GM12872 (cell line): ENCODE data around the gene FBF1.
A peak's percentile ranks its signal among the peaks of the same experiment; 100 is the strongest.

Experiments used
- TF ChIP-seq, protein P1 (sequence below): IDR thresholded peaks from 3 replicates; pipeline ENCODE4 v1.5.1; 2011; ENCODE audit warnings: low read depth, mild to moderate bottlenecking, low read length, moderate library complexity; ENCODE audit not compliant: insufficient read depth

FBF1 gene

GRCh38 chr17:75876190-75876937 lies 64.5 kb downstream of the FBF1 start:
- TF ChIP-seq, protein P1, sequence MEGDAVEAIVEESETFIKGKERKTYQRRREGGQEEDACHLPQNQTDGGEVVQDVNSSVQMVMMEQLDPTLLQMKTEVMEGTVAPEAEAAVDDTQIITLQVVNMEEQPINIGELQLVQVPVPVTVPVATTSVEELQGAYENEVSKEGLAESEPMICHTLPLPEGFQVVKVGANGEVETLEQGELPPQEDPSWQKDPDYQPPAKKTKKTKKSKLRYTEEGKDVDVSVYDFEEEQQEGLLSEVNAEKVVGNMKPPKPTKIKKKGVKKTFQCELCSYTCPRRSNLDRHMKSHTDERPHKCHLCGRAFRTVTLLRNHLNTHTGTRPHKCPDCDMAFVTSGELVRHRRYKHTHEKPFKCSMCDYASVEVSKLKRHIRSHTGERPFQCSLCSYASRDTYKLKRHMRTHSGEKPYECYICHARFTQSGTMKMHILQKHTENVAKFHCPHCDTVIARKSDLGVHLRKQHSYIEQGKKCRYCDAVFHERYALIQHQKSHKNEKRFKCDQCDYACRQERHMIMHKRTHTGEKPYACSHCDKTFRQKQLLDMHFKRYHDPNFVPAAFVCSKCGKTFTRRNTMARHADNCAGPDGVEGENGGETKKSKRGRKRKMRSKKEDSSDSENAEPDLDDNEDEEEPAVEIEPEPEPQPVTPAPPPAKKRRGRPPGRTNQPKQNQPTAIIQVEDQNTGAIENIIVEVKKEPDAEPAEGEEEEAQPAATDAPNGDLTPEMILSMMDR: peak; percentile 57

DNA sequence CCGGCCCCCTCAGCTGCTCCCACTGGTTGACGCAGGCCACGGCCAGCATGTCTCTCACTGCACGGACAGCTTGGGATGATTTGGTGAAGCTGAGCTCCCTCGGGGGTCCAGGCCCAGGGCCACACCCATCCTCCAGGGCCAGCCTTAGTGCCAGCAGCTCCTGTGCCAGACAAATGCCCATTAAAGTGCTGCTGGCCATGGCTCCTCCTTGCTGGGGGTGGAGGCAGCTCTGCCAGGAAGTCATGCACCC lies 65.0 kb downstream of the FBF1 start:
- TF ChIP-seq, protein P1: no peak

- TF ChIP-seq, protein P1: no peak
Measured at GRCh38 chr17:75875182-75875939, 65.5 kb downstream of the FBF1 start.

DNA sequence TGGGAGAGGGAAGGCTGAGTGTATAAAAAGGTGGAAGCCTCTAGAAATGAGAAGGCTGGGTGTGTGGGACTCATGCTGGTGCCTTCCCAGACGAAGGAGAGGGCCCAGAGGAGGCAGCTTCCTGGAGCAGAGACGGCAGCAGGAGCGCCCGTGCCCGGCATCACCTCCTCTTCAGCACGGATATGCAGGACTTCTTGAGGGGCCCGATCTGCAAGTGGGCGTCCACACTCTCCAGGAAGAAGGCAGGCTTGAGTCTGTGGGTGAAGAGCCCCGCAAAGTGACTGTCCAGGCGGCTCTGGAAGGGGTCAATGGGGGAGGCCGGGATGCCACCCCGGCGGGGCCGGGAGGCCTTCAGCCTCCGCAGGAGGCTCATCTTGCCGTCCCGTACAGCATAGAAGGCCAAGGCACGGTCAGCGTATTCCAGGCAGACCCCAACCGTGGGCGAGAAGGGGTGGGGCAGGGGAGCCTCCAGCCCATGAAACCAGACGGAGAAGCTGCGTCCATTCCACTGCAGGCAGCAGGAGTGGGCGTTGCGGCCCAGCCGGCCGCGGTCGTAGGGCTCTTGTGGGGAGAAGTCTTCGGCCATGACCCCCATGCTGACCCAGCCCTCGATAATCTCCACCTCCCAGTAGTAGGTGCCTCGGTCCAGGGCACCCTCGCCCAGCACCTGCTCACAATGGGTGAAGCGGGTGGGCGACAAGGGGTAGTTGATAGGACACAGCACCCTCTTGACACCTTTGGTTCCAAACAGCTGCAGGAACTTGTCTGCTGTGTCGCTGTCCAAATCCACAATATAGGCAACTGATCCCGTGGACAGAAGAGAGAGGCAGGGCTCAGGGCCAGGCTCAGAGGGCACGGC lies 66.3 kb downstream of the FBF1 start:
- TF ChIP-seq, protein P1: no peak

- TF ChIP-seq, protein P1: no peak
Measured at GRCh38 chr17:75873587-75874322, 67.1 kb downstream of the FBF1 start.

- TF ChIP-seq, protein P1: no peak
Measured at GRCh38 chr17:75872434-75873351, 68.1 kb downstream of the FBF1 start.
